RWPE2 (cell line): ENCODE measurements around the gene TRAF5.

Experiments
- ATAC-seq: fragments of 200-7000 bp; cut with Tn5 transposase; 3 replicates; pipeline ENCODE4 v1.9.1; 2021; ENCODE audit warnings: low read depth
- DNase-seq: peaks from one replicate; pipeline ENCODE4 v3.0.0-alpha.2; 2020; ENCODE audit warnings: low spot score
- H3K27ac ChIP-seq: fragments of 450-650 bp; 2 replicates; pipeline ENCODE4 v1.5.1; 2017; ENCODE audit warnings: mild to moderate bottlenecking; ENCODE audit not compliant: poor library complexity, severe bottlenecking
- H3K27me3 ChIP-seq: fragments of 250-450 bp; sonication (Bioruptor Pico); 2 replicates; pipeline ENCODE4 v1.5.1; 2021; ENCODE audit warnings: mild to moderate bottlenecking, moderate library complexity; ENCODE audit not compliant: insufficient read depth, poor library complexity, severe bottlenecking
- H3K36me3 ChIP-seq: fragments of 250-450 bp; sonication (Bioruptor Pico); 2 replicates; pipeline ENCODE4 v1.5.1; 2020; ENCODE audit warnings: low read depth, mild to moderate bottlenecking, moderate library complexity
- H3K4me1 ChIP-seq: fragments of 250-450 bp; sonication (Bioruptor Pico); 2 replicates; pipeline ENCODE4 v1.5.1; 2021; ENCODE audit warnings: mild to moderate bottlenecking, moderate library complexity; ENCODE audit not compliant: insufficient read depth, poor library complexity, severe bottlenecking
- H3K4me3 ChIP-seq: fragments of 250-450 bp; sonication (Bioruptor Pico); 2 replicates; pipeline ENCODE4 v1.5.1; 2021; ENCODE audit warnings: mild to moderate bottlenecking, moderate library complexity; ENCODE audit not compliant: severe bottlenecking
- H3K9me3 ChIP-seq: fragments of 250-450 bp; sonication (Bioruptor Pico); 2 replicates; pipeline ENCODE4 v1.5.1; 2021; ENCODE audit warnings: mild to moderate bottlenecking, moderate library complexity; ENCODE audit not compliant: severe bottlenecking
- TF ChIP-seq, protein P1 (sequence below): fragments of 450-650 bp; IDR thresholded peaks from one replicate; pipeline ENCODE4 v1.5.1; 2017; ENCODE audit warnings: mild to moderate bottlenecking, moderate library complexity; ENCODE audit not compliant: poor library complexity, severe bottlenecking

TRAF5 gene

GRCh38 chr1:211353562-211354212 is 27.1 kb downstream of the TRAF5 start:
- TF ChIP-seq, protein P1, sequence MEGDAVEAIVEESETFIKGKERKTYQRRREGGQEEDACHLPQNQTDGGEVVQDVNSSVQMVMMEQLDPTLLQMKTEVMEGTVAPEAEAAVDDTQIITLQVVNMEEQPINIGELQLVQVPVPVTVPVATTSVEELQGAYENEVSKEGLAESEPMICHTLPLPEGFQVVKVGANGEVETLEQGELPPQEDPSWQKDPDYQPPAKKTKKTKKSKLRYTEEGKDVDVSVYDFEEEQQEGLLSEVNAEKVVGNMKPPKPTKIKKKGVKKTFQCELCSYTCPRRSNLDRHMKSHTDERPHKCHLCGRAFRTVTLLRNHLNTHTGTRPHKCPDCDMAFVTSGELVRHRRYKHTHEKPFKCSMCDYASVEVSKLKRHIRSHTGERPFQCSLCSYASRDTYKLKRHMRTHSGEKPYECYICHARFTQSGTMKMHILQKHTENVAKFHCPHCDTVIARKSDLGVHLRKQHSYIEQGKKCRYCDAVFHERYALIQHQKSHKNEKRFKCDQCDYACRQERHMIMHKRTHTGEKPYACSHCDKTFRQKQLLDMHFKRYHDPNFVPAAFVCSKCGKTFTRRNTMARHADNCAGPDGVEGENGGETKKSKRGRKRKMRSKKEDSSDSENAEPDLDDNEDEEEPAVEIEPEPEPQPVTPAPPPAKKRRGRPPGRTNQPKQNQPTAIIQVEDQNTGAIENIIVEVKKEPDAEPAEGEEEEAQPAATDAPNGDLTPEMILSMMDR = no peak
- H3K4me3 ChIP-seq = no peak overlapping the region
- H3K36me3 ChIP-seq = no peaks in the 10 kb centered on the region
- no peaks in the 10 kb centered on the region for H3K9me3 ChIP-seq
- no peaks in the 10 kb centered on the region for H3K4me1 ChIP-seq
- DNase-seq (no peak), ATAC-seq (no peak)
- no peaks in the 10 kb centered on the region for H3K27me3 ChIP-seq
- no peak overlapping the region for H3K27ac ChIP-seq

GRCh38 chr1:211355873-211356272 is 29.2 kb downstream of the TRAF5 start:
- H3K27ac ChIP-seq = no peak overlapping the region
- no peaks in the 10 kb centered on the region for H3K27me3 ChIP-seq
- no peaks in the 10 kb centered on the region for H3K9me3 ChIP-seq
- no peak overlapping the region for H3K4me3 ChIP-seq
- ATAC-seq (no peak), DNase-seq (no peak)
- no peaks in the 10 kb centered on the region for H3K4me1 ChIP-seq
- no peaks in the 10 kb centered on the region for H3K36me3 ChIP-seq
- TF ChIP-seq, protein P1 = no peak

DNA sequence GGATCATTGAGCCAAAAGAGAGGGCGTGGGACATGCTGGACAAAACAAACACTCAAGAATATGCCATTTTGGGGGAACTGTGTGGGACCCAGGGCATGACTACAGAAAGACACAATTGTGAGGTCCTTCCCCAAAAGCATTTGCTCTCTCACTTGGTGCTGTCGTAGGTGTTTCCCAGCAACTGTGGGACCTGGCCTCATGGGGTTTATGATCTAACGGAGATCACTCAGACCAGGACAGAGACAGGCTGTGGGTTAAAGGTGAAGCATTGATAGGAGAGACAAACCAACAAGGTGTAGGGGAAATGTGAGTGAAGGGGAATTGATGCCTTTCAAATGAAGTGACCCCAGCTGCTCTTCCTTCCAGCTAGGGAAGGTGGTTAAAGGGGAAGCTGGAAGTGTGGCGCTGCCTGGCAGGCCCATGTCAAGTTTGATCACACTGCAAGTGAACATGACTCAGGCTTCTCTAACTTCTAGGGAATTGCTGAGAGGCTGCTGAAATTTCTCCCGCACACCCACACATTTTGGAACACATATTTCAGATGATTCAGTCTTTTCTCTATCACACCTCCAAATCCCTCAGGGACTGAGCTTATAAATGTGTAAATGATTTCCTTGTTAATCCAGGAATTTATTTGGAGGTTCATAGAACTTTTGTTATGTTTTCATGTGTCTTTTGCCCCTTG is 30.2 kb downstream of the TRAF5 start:
- 0 out of 3 replicates have a peak, but pooled peaks have one; percentile 21 for ATAC-seq
- H3K36me3 ChIP-seq = no peaks in the 10 kb centered on the region
- no peaks in the 10 kb centered on the region for H3K4me1 ChIP-seq
- H3K4me3 ChIP-seq = no peak overlapping the region
- H3K27me3 ChIP-seq = no peaks in the 10 kb centered on the region
- H3K27ac ChIP-seq = no peak overlapping the region
- DNase-seq = no peak
- H3K9me3 ChIP-seq = no peaks in the 10 kb centered on the region
- TF ChIP-seq, protein P1 = no peak

DNA sequence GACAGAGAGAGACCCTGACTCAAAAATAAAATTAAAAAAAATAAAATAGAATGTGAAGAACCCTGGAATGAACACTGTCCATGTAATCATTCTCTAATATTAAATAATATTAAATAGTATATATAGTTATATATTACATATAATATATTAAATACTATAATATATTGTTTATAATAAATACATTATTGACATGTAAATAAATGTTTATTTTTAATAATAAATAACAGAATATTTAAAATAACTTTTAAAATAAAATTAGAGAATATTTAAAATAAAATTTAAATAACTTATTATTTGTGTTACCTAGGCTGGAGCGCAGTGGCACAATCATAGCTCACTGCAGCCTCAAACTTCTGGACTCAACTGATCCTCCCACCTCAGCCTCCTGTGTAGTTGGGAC is 32.1 kb downstream of the TRAF5 start:
- H3K27me3 ChIP-seq = no peaks in the 10 kb centered on the region
- H3K4me1 ChIP-seq = no peaks in the 10 kb centered on the region
- TF ChIP-seq, protein P1 = no peak
- ATAC-seq (no peak), DNase-seq (no peak)
- H3K4me3 ChIP-seq = no peak overlapping the region
- no peaks in the 10 kb centered on the region for H3K36me3 ChIP-seq
- H3K27ac ChIP-seq = no peak overlapping the region
- no peaks in the 10 kb centered on the region for H3K9me3 ChIP-seq

GRCh38 chr1:211359876-211360275 is 33.2 kb downstream of the TRAF5 start:
- DNase-seq = no peak
- TF ChIP-seq, protein P1 = no peak
- H3K27ac ChIP-seq = peak overlapping the region; percentile 39
- H3K4me3 ChIP-seq = no peak overlapping the region
- no peaks in the 10 kb centered on the region for H3K27me3 ChIP-seq
- H3K4me1 ChIP-seq = no peaks in the 10 kb centered on the region
- peak; percentile 61; the same call in 2 of the 3 replicates for ATAC-seq
- no peaks in the 10 kb centered on the region for H3K9me3 ChIP-seq
- no peaks in the 10 kb centered on the region for H3K36me3 ChIP-seq
